ENCODE data around the gene E2F3. TPM values are rescaled to one million over a fixed set of nuclear protein-coding genes. Genes with fewer than 3 reads are reported as not detected.

Gene E2F3
- total and polyA plus RNA-seq, 8 donors, result 0.51 to 4.4 (median 1.2) TPM

- Histone ChIP-seq H3K36me3 (no peaks in the 10 kb centered on the region), H3K9me3 (no peaks in the 10 kb centered on the region), H3K27me3 (no peaks in the 10 kb centered on the region), H3K27ac (no peak overlapping the region), H3K4me3 (no peak overlapping the region), H3K4me1 (no peaks in the 10 kb centered on the region)
- DNase-seq (no peak), ATAC-seq (no peak), FAIRE-seq (no peak)
- 91 to 95% methylated on average over 7 of the region's 7 CpGs for WGBS, 2 donors
- intact Hi-C loops (cut with DNase I), result no loop called here
- TF ChIP-seq CTCF (IDR thresholded peaks at IDR 0.05), result no peak
Measured at GRCh38 chr6:20474874-20475542, 73.3 kb downstream of the E2F3 start.

GRCh38 chr6:20476501-20477043 is 74.9 kb downstream of the E2F3 start:
- Histone ChIP-seq H3K4me3 (no peak overlapping the region), H3K4me1 (no peaks in the 10 kb centered on the region), H3K27me3 (no peaks in the 10 kb centered on the region), H3K27ac (no peak overlapping the region), H3K9me3 (no peaks in the 10 kb centered on the region), H3K36me3 (no peaks in the 10 kb centered on the region)
- ATAC-seq (no peak), DNase-seq (no peak), FAIRE-seq (no peak)
- intact Hi-C loops (cut with DNase I), result no loop called here
- WGBS, 2 donors, result 95 to 96% methylated on average over 6 of the region's 6 CpGs
- no peak for TF ChIP-seq CTCF (IDR thresholded peaks at IDR 0.05)

GRCh38 chr6:20477485-20477884 is 75.8 kb downstream of the E2F3 start:
- H3K4me1 ChIP-seq, result no peaks in the 10 kb centered on the region
- no peak overlapping the region for H3K27ac ChIP-seq
- intact Hi-C loops (cut with DNase I), result no loop called here
- H3K36me3 ChIP-seq, result no peaks in the 10 kb centered on the region
- no peaks in the 10 kb centered on the region for H3K9me3 ChIP-seq
- ATAC-seq (no peak), DNase-seq (no peak), FAIRE-seq (no peak)
- no peak for TF ChIP-seq CTCF (IDR thresholded peaks at IDR 0.05)
- H3K27me3 ChIP-seq, result no peaks in the 10 kb centered on the region
- H3K4me3 ChIP-seq, result no peak overlapping the region
- WGBS, 2 donors, result 98 to 99% methylated on average over 2 of the region's 2 CpGs

GRCh38 chr6:20479060-20479459 is 77.4 kb downstream of the E2F3 start:
- no peaks in the 10 kb centered on the region for H3K36me3 ChIP-seq
- WGBS, 2 donors, result 63 to 68% methylated on average over 5 of the region's 5 CpGs
- H3K4me3 ChIP-seq, result no peak overlapping the region
- no peak for ATAC-seq
- intact Hi-C loops (cut with DNase I), result no loop called here
- DNase-seq, result no peak
- no peaks in the 10 kb centered on the region for H3K9me3 ChIP-seq
- FAIRE-seq, result no peak
- no peaks in the 10 kb centered on the region for H3K27me3 ChIP-seq
- TF ChIP-seq CTCF (IDR thresholded peaks at IDR 0.05), result no peak
- no peak overlapping the region for H3K27ac ChIP-seq
- H3K4me1 ChIP-seq, result no peaks in the 10 kb centered on the region

GRCh38 chr6:20479526-20479925 is 77.8 kb downstream of the E2F3 start:
- no peaks in the 10 kb centered on the region for H3K27me3 ChIP-seq
- FAIRE-seq (no peak), ATAC-seq (no peak), DNase-seq (no peak)
- no peaks in the 10 kb centered on the region for H3K9me3 ChIP-seq
- H3K27ac ChIP-seq, result no peak overlapping the region
- TF ChIP-seq CTCF (IDR thresholded peaks at IDR 0.05), result no peak
- 96 to 98% methylated on average over 9 of the region's 9 CpGs for WGBS, 2 donors
- intact Hi-C loops (cut with DNase I), result no loop called here
- H3K36me3 ChIP-seq, result no peaks in the 10 kb centered on the region
- no peak overlapping the region for H3K4me3 ChIP-seq
- H3K4me1 ChIP-seq, result no peaks in the 10 kb centered on the region

Data from pancreas (tissue), 10 donors.